HCT116 (cell line): ENCODE data around the gene PCDHGA3. TPM values are rescaled to one million over a fixed set of nuclear protein-coding genes. Genes with fewer than 3 reads are reported as not detected.
"Not testable (repeated sequence)": the region's sequence is repeated elsewhere in the genome, so short reads cannot be mapped to it uniquely, and the experiment has no call there.

Experiments used
- ATAC-seq: fragments of 200-7000 bp; cut with Tn5 transposase; 2 replicates; pipeline ENCODE4 v1.9.1; 2020; ENCODE audit warnings: mild to moderate bottlenecking, moderate library complexity
- BruUV-seq: library from RNA; stranded (reverse); fragments of 400-500 nt; replicated peaks from 2 replicates; lab custom pipeline; 2021; lab: Mats Ljungman, UMichigan
- CTCF ChIA-PET: fragments of 300-600 bp; sonication (Branson Sonifier 250); formaldehyde crosslinking; loops from one replicate; lab custom pipeline; 2021; ENCODE audit warnings: antibody characterized with exemption; lab: Charles Lee
- POLR2A ChIA-PET: fragments of 300-600, 350-600 bp; sonication (Branson Sonifier 250); formaldehyde crosslinking; loops from one replicate; lab custom pipeline; 2021; ENCODE audit warnings: antibody characterized with exemption; lab: Charles Lee
- RAD21 ChIA-PET, 2 experiments: fragments of 300-600 bp; sonication (Branson Sonifier 250); formaldehyde crosslinking; loops; one replicate each; lab custom pipeline; 2023; ENCODE audit warnings: low total read pairs in 2 of 2; ENCODE audit not compliant: uncharacterized antibody in 2 of 2, unreplicated experiment in 2 of 2, low non-redundant PET in 1 of 2; lab: Charles Lee
- DNase-seq: peaks from one replicate; pipeline ENCODE4 v3.0.0-alpha.2; 2010; ENCODE audit warnings: low read depth, low spot score
- H2AFZ ChIP-seq: fragments of 200-600 bp; shearing (Covaris generic), sonication (generic); 2 replicates; pipeline ENCODE4 v1.6.1; 2017; ENCODE audit warnings: low read depth, mixed run types, mixed read lengths, antibody characterized with exemption, low read length; ENCODE audit not compliant: poor library complexity, severe bottlenecking
- H3K27ac ChIP-seq: 2 replicates; pipeline ENCODE4 v1.5.1; 2012; ENCODE audit warnings: low read depth, low read length
- H3K27me3 ChIP-seq: fragments of 200-600 bp; sonication (generic); 2 replicates; pipeline ENCODE4 v1.6.1; 2016; ENCODE audit warnings: mixed run types, low read length, mixed read lengths; ENCODE audit not compliant: insufficient read depth
- H3K36me3 ChIP-seq, 2 experiments: fragments of 200-500 bp in 1 of 2; fragments of 200-600 bp in 1 of 2; sonication (Bioruptor generic) in 1 of 2; sonication (generic) in 1 of 2; 2 replicates each; pipeline versions ENCODE4 v1.5.1 to v1.6.1; 2014 to 2016; ENCODE audit warnings: low read length in 2 of 2, inconsistent platforms in 1 of 2, mixed read lengths in 1 of 2, mixed run types in 1 of 2; ENCODE audit not compliant: insufficient read depth in 2 of 2, control insufficient read depth in 1 of 2
- H3K4me1 ChIP-seq, 2 experiments: fragments of 200-600 bp in 1 of 2; sonication (generic) in 1 of 2; 2 replicates each; pipeline versions ENCODE4 v1.5.1 to v1.6.1; 2012 to 2017; ENCODE audit warnings: low read length in 2 of 2, inconsistent platforms in 1 of 2, mild to moderate bottlenecking in 1 of 2, mixed read lengths in 1 of 2, mixed run types in 1 of 2, moderate library complexity in 1 of 2; ENCODE audit not compliant: insufficient read depth in 2 of 2, control insufficient read depth in 1 of 2
- H3K4me2 ChIP-seq: fragments of 200-600 bp; sonication (generic); 2 replicates; pipeline ENCODE4 v1.6.1; 2017; ENCODE audit warnings: mixed run types, low read length, mixed read lengths
- H3K4me3 ChIP-seq, 2 experiments: fragments of 200-600 bp in 1 of 2; sonication (generic) in 1 of 2; replicated peaks in 1 of 2; 2 replicates each; pipeline ENCODE4 v1.5.1; 2011 to 2016; ENCODE audit warnings: low read length in 2 of 2, control low read depth in 1 of 2, low read depth in 1 of 2, mild to moderate bottlenecking in 1 of 2, mixed read lengths in 1 of 2, mixed run types in 1 of 2
- H3K79me2 ChIP-seq: fragments of 200-600 bp; sonication (generic); 2 replicates; pipeline ENCODE4 v1.6.1; 2017; ENCODE audit warnings: mild to moderate bottlenecking, mixed run types, low read length, moderate library complexity, mixed read lengths; ENCODE audit not compliant: insufficient read depth
- H3K9ac ChIP-seq: fragments of 200-600 bp; sonication (generic); 2 replicates; pipeline ENCODE4 v1.6.1; 2016; ENCODE audit warnings: low read length, mixed read lengths
- H3K9me2 ChIP-seq: fragments of 200-600 bp; sonication (generic), shearing (Covaris generic); 2 replicates; pipeline ENCODE4 v1.6.1; 2017; ENCODE audit warnings: mixed run types, mild to moderate bottlenecking, moderate library complexity; ENCODE audit not compliant: insufficient read depth
- H3K9me3 ChIP-seq, 2 experiments: fragments of 200-500 bp in 1 of 2; fragments of 200-600 bp in 1 of 2; sonication (Bioruptor generic) in 1 of 2; sonication (generic) in 1 of 2; 2 replicates each; pipeline ENCODE4 v1.6.1; 2014 to 2017; ENCODE audit warnings: low read length in 2 of 2, mixed read lengths in 2 of 2, inconsistent platforms in 1 of 2, low read depth in 1 of 2, mild to moderate bottlenecking in 1 of 2, mixed run types in 1 of 2, moderate library complexity in 1 of 2; ENCODE audit not compliant: control insufficient read depth in 1 of 2, insufficient read depth in 1 of 2
- H4K20me1 ChIP-seq: fragments of 200-600 bp; sonication (generic), shearing (Covaris generic); 2 replicates; pipeline ENCODE4 v1.6.1; 2017; ENCODE audit warnings: mixed run types, mild to moderate bottlenecking, moderate library complexity; ENCODE audit not compliant: insufficient read depth
- ATF3 ChIP-seq: IDR thresholded peaks from 2 replicates; pipeline ENCODE4 v1.6.1; 2012
- CBX3 ChIP-seq: IDR thresholded peaks from 2 replicates; pipeline ENCODE4 v1.6.1; 2012; ENCODE audit warnings: low read depth
- CEBPB ChIP-seq: IDR thresholded peaks from 2 replicates; pipeline ENCODE4 v1.6.1; 2012; ENCODE audit warnings: low read depth
- CTCF ChIP-seq, 3 experiments: fragments of 200-600 bp in 1 of 3; sonication (generic) in 1 of 3; IDR thresholded peaks in 2 of 3; conservative IDR thresholded peaks in 1 of 3; 2 replicates each; pipeline ENCODE4 v1.5.1; 2012 to 2017; ENCODE audit warnings: low read depth in 2 of 3, low read length in 2 of 3, antibody characterized with exemption in 1 of 3, borderline replicate concordance in 1 of 3, control low read depth in 1 of 3, mild to moderate bottlenecking in 1 of 3, mixed read lengths in 1 of 3, mixed run types in 1 of 3, moderate library complexity in 1 of 3; ENCODE audit not compliant: insufficient read depth in 1 of 3
- EGR1 ChIP-seq: IDR thresholded peaks from 2 replicates; pipeline ENCODE4 v1.6.1; 2012; ENCODE audit warnings: low read depth
- ELF1 ChIP-seq: IDR thresholded peaks from 2 replicates; pipeline ENCODE4 v1.6.1; 2012; ENCODE audit warnings: low read depth, borderline replicate concordance
- EZH2 ChIP-seq: fragments of 200-600 bp; sonication (generic); IDR thresholded peaks from 2 replicates; pipeline ENCODE4 v1.6.1; 2017; ENCODE audit warnings: antibody characterized with exemption, mixed run types
- FOSL1 ChIP-seq: IDR thresholded peaks from 2 replicates; pipeline ENCODE4 v1.6.1; 2012; ENCODE audit warnings: low read depth
- JUND ChIP-seq: IDR thresholded peaks from 2 replicates; pipeline ENCODE4 v1.6.1; 2012
- MAX ChIP-seq: IDR thresholded peaks from 2 replicates; pipeline ENCODE4 v1.6.1; 2012
- POLR2A ChIP-seq: IDR thresholded peaks from 2 replicates; pipeline ENCODE4 v1.7.0; 2011; ENCODE audit warnings: borderline replicate concordance; ENCODE audit not compliant: insufficient read depth, insufficient read length; ENCODE audit errors: extremely low read depth
- POLR2AphosphoS5 ChIP-seq: IDR thresholded peaks from 2 replicates; pipeline ENCODE4 v1.6.1; 2011; ENCODE audit warnings: mild to moderate bottlenecking, low read depth, low read length, moderate library complexity
- RAD21 ChIP-seq: IDR thresholded peaks from 2 replicates; pipeline ENCODE4 v1.6.1; 2012; ENCODE audit warnings: low read depth, mild to moderate bottlenecking
- SP1 ChIP-seq: IDR thresholded peaks from 2 replicates; pipeline ENCODE4 v1.6.1; 2012; ENCODE audit warnings: low read depth
- SRF ChIP-seq: IDR thresholded peaks from 2 replicates; pipeline ENCODE4 v1.6.1; 2012; ENCODE audit warnings: low read depth
- TCF7L2 ChIP-seq: IDR thresholded peaks from 2 replicates; pipeline ENCODE4 v1.7.0; 2011; ENCODE audit warnings: borderline replicate concordance, inconsistent platforms; ENCODE audit not compliant: insufficient read depth, insufficient read length; ENCODE audit errors: extremely low read depth
- YY1 ChIP-seq: IDR thresholded peaks from 2 replicates; pipeline ENCODE4 v1.6.1; 2011; ENCODE audit warnings: low read length, low read depth, moderate library complexity, mild to moderate bottlenecking; ENCODE audit not compliant: insufficient replicate concordance; ENCODE audit errors: extremely low read depth
- ZFX ChIP-seq: fragments of 450-650 bp; IDR thresholded peaks from 2 replicates; pipeline ENCODE4 v1.6.1; 2017
- ZNF274 ChIP-seq: fragments of 200-500 bp; sonication (Bioruptor generic); IDR thresholded peaks from 2 replicates; pipeline ENCODE4 v1.6.1; 2014; ENCODE audit warnings: mild to moderate bottlenecking, low read depth, low read length, inconsistent platforms
- intact Hi-C: fragments of 100-400 bp; cut with micrococcal nuclease; formaldehyde crosslinking; loops from 2 replicates; pipeline ENCODE4 v1.10.0; 2022
- total RNA-seq: library from RNA; stranded (reverse); gene quantifications from one replicate; pipeline ENCODE4 v1.2.1, GENCODE V29; 2021; ENCODE audit not compliant: unreplicated experiment

Gene PCDHGA3
- total RNA-seq, 1 experiment from 2014 or later, result not detected

- RAD21 ChIA-PET, result no interaction called here
- POLR2A ChIA-PET, result no interaction called here
- no peaks in the 10 kb centered on the region for H3K27me3 ChIP-seq
- intact Hi-C loops, result no loop called here
- H3K27ac ChIP-seq, result no peak overlapping the region
- no peak overlapping the region for H3K4me3 ChIP-seq
- ATAC-seq (no peak), DNase-seq (no peak)
- H3K9me3 ChIP-seq, result no peaks in the 10 kb centered on the region
- no peak overlapping the region for H2AFZ ChIP-seq
- H3K4me2 ChIP-seq, result no peak overlapping the region
- no peaks in the 10 kb centered on the region for H3K4me1 ChIP-seq
- TF ChIP-seq EZH2 (no peak), CEBPB (no peak), YY1 (no peak), SP1 (no peak), SRF (no peak), ATF3 (no peak), MAX (no peak), POLR2A (no peak), ZFX (no peak), CTCF (IDR thresholded peaks at IDR 0.05 in 2 of 3, conservative IDR thresholded peaks at IDR 0.05 in 1 of 3; ENCODE audit: borderline replicate concordance in 1 of 3, insufficient read depth in 1 of 3, low read depth in 2 of 3, low read length in 2 of 3) (no peak), POLR2AphosphoS5 (no peak), TCF7L2 (no peak), EGR1 (no peak), ZNF274 (no peak), FOSL1 (no peak), ELF1 (no peak), JUND (no peak), RAD21 (no peak), CBX3 (no peak)
- CTCF ChIA-PET, result interaction anchor here (1.3 kb wide), 1 partner anchor 164 kb away, joined by 3 read pairs; no protein-coding TSS in a partner anchor
- H4K20me1 ChIP-seq, result no peaks in the 10 kb centered on the region
- no peaks in the 10 kb centered on the region for H3K9me2 ChIP-seq
- no peak overlapping the region for H3K9ac ChIP-seq
- no TSS peak for BruUV-seq
- no peaks in the 10 kb centered on the region for H3K36me3 ChIP-seq
- no peaks in the 10 kb centered on the region for H3K79me2 ChIP-seq
Measured at GRCh38 chr5:141393267-141393666, 49.6 kb downstream of the PCDHGA3 start.

GRCh38 chr5:141394401-141395187, 51.0 kb downstream of the PCDHGA3 start:
- ATAC-seq, H3K79me2 ChIP-seq, H3K36me3 ChIP-seq, H3K9ac ChIP-seq, H3K4me1 ChIP-seq, H3K27ac ChIP-seq, RAD21 ChIA-PET, H3K4me2 ChIP-seq, H3K4me3 ChIP-seq, H2AFZ ChIP-seq, H3K27me3 ChIP-seq, intact Hi-C loops, BruUV-seq, H3K9me2 ChIP-seq, H4K20me1 ChIP-seq, H3K9me3 ChIP-seq, DNase-seq, POLR2A ChIA-PET: not testable (repeated sequence)
- CTCF ChIA-PET, result interaction anchor here (1.4 to 2.2 kb wide), 2 partner anchors 169 to 172 kb away, joined by 3 to 5 read pairs; partner anchors contain the start of gene PCDHB14
